Activated naive CD4-positive, alpha-beta T cell treated with anti-CD3 and anti-CD28 coated beads for 36 hours (primary cell): Measurements from ENCODE around the gene ABCB8. TPM values are rescaled to one million over a fixed set of nuclear protein-coding genes. Genes with fewer than 3 reads are reported as not detected.

ENCODE experiments used
- CTCF ChIA-PET: fragments of 350-600 bp; sonication (Branson Sonifier 250); formaldehyde crosslinking; loops from one replicate; lab custom pipeline; 2021; ENCODE audit warnings: antibody characterized with exemption; lab: Charles Lee
- DNase-seq: peaks from one replicate; pipeline ENCODE4 v3.0.0-alpha.2; 2020
- H3K27ac Mint-ChIP-seq: one replicate; pipeline ENCODE4 v1.8.0; 2021; ENCODE audit warnings: mild to moderate bottlenecking, mixed read lengths
- H3K27me3 Mint-ChIP-seq: one replicate; pipeline ENCODE4 v1.8.0; 2021; ENCODE audit warnings: low read depth, mixed read lengths
- H3K36me3 Mint-ChIP-seq: one replicate; pipeline ENCODE4 v1.8.0; 2021; ENCODE audit warnings: low read depth, mixed read lengths
- H3K4me1 Mint-ChIP-seq: one replicate; pipeline ENCODE4 v1.8.0; 2021; ENCODE audit warnings: low read depth, mixed read lengths
- H3K4me3 Mint-ChIP-seq: one replicate; pipeline ENCODE4 v1.8.0; 2021; ENCODE audit warnings: mild to moderate bottlenecking, moderate library complexity, mixed read lengths
- H3K9me3 Mint-ChIP-seq: one replicate; pipeline ENCODE4 v1.8.0; 2021; ENCODE audit warnings: mixed read lengths
- intact Hi-C: fragments of 100-400 bp; cut with micrococcal nuclease; formaldehyde crosslinking; loops from one replicate; pipeline ENCODE4 v1.15.1; 2023
- total RNA-seq, 2 experiments: library from RNA; stranded (reverse); gene quantifications; one replicate each; pipeline ENCODE4 v1.2.3, GENCODE V29; 2021

The ABCB8 gene
- total RNA-seq, result 10 to 100 TPM; 41.3 to 47.8 TPM

GRCh38 chr7:151028131-151028947, at the start of gene ABCB8:
Gene ABCB8 (plus strand): TSS chr7:151028450. CDS start chr7:151028516, 66 bp downstream.
- peaks cover 5% of the 10 kb centered on the region for H3K36me3 Mint-ChIP-seq
- DNase-seq, result peak; percentile 100
- CTCF ChIA-PET, result interaction anchor here (0.6 to 2.7 kb wide), 5 partner anchors 10 to 270 kb away, joined by 3 to 12 read pairs (median 8); no protein-coding TSS in a partner anchor
- H3K27me3 Mint-ChIP-seq, result no peaks in the 10 kb centered on the region
- peak within 1 kb of the TSS; percentile 90 for H3K27ac Mint-ChIP-seq
- no peaks in the 10 kb centered on the region for H3K9me3 Mint-ChIP-seq
- peaks cover 20% of the 10 kb centered on the region for H3K4me1 Mint-ChIP-seq
- peak within 1 kb of the TSS; percentile 91 for H3K4me3 Mint-ChIP-seq
- intact Hi-C loops, result loop anchor here (1.0 to 2.0 kb wide), 4 partner anchors 30 to 198 kb away; partner anchors contain the start of genes ABCF2 and FASTK

- CTCF ChIA-PET, result interaction anchor here (0.9 to 2.9 kb wide), 5 partner anchors 10 to 39 kb away, joined by 3 to 15 read pairs (median 5); no protein-coding TSS in a partner anchor
- Mint-ChIP-seq H3K36me3 (no peaks in the 10 kb centered on the region), H3K27me3 (peaks cover 46% of the 10 kb centered on the region), H3K9me3 (no peaks in the 10 kb centered on the region), H3K27ac (no peak overlapping the region), H3K4me3 (no peak overlapping the region), H3K4me1 (peaks cover 20% of the 10 kb centered on the region)
- no peak for DNase-seq
- intact Hi-C loops, result no loop called here
Observed at GRCh38 chr7:150979713-150980390, 48.4 kb upstream of the ABCB8 start.

GRCh38 chr7:150980663-150981062, 47.6 kb upstream of the ABCB8 start:
- H3K36me3 Mint-ChIP-seq, result no peaks in the 10 kb centered on the region
- peaks cover 16% of the 10 kb centered on the region for H3K4me1 Mint-ChIP-seq
- CTCF ChIA-PET, result interaction anchor here (0.9 to 2.9 kb wide), 6 partner anchors 10 to 38 kb away, joined by 3 to 15 read pairs (median 4); no protein-coding TSS in a partner anchor
- H3K9me3 Mint-ChIP-seq, result no peaks in the 10 kb centered on the region
- H3K27ac Mint-ChIP-seq, result no peak overlapping the region
- intact Hi-C loops, result no loop called here
- no peak for DNase-seq
- H3K4me3 Mint-ChIP-seq, result no peak overlapping the region
- H3K27me3 Mint-ChIP-seq, result peaks cover 42% of the 10 kb centered on the region

- DNase-seq, result no peak
- CTCF ChIA-PET, result interaction anchor here (4.5 kb wide), 1 partner anchor 7 kb away, joined by 29 read pairs; no protein-coding TSS in a partner anchor
- no peaks in the 10 kb centered on the region for H3K9me3 Mint-ChIP-seq
- no peaks in the 10 kb centered on the region for H3K36me3 Mint-ChIP-seq
- H3K27me3 Mint-ChIP-seq, result peaks cover 41% of the 10 kb centered on the region
- intact Hi-C loops, result no loop called here
- peaks cover 21% of the 10 kb centered on the region for H3K4me1 Mint-ChIP-seq
- H3K4me3 Mint-ChIP-seq, result no peak overlapping the region
- H3K27ac Mint-ChIP-seq, result no peak overlapping the region
Observed at GRCh38 chr7:150981644-150982043, 46.6 kb upstream of the ABCB8 start.

- Mint-ChIP-seq H3K27me3 (peaks cover 34% of the 10 kb centered on the region), H3K4me3 (no peak overlapping the region), H3K4me1 (peaks cover 14% of the 10 kb centered on the region), H3K27ac (no peak overlapping the region), H3K36me3 (no peaks in the 10 kb centered on the region), H3K9me3 (no peaks in the 10 kb centered on the region)
- intact Hi-C loops, result no loop called here
- CTCF ChIA-PET, result interaction anchor here (4.5 kb wide), 1 partner anchor 8 kb away, joined by 29 read pairs; no protein-coding TSS in a partner anchor
- no peak for DNase-seq
Observed at GRCh38 chr7:150982351-150982750, 45.9 kb upstream of the ABCB8 start.

- no peaks in the 10 kb centered on the region for H3K9me3 Mint-ChIP-seq
- peaks cover 20% of the 10 kb centered on the region for H3K4me1 Mint-ChIP-seq
- DNase-seq, result peak; percentile 58
- H3K4me3 Mint-ChIP-seq, result no peak overlapping the region
- H3K36me3 Mint-ChIP-seq, result no peaks in the 10 kb centered on the region
- intact Hi-C loops, result no loop called here
- H3K27ac Mint-ChIP-seq, result no peak overlapping the region
- H3K27me3 Mint-ChIP-seq, result peaks cover 27% of the 10 kb centered on the region
- CTCF ChIA-PET, result interaction anchor here (0.9 to 5.1 kb wide), 14 partner anchors 10 to 200 kb away, joined by 3 to 74 read pairs (median 5); no protein-coding TSS in a partner anchor
Observed at GRCh38 chr7:150983893-150984368, 44.3 kb upstream of the ABCB8 start.

- peaks cover 10% of the 10 kb centered on the region for H3K27me3 Mint-ChIP-seq
- intact Hi-C loops, result loop anchor here (1.0 to 5.0 kb wide), 4 partner anchors 11 to 126 kb away; no protein-coding TSS in a partner anchor
Observed at GRCh38 chr7:150986099-150986512, 42.1 kb upstream of the ABCB8 start.

GRCh38 chr7:150986556-150986955, 41.7 kb upstream of the ABCB8 start:
- Mint-ChIP-seq H3K9me3 (peaks cover 22% of the 10 kb centered on the region), H3K4me1 (peaks cover 23% of the 10 kb centered on the region), H3K27me3 (peaks cover 5% of the 10 kb centered on the region), H3K27ac (no peak overlapping the region), H3K4me3 (no peak overlapping the region), H3K36me3 (no peaks in the 10 kb centered on the region)
- intact Hi-C loops, result loop anchor here (1.0 to 5.0 kb wide), 4 partner anchors 11 to 126 kb away; no protein-coding TSS in a partner anchor
- CTCF ChIA-PET, result interaction anchor here (0.6 to 5.1 kb wide), 13 partner anchors 8 to 198 kb away, joined by 3 to 74 read pairs (median 4); no protein-coding TSS in a partner anchor
- no peak for DNase-seq

More at GRCh38 chr7:150986099-150986512, 42.1 kb upstream of the ABCB8 start:
- Mint-ChIP-seq H3K4me3 (no peak overlapping the region), H3K9me3 (peaks cover 18% of the 10 kb centered on the region), H3K36me3 (no peaks in the 10 kb centered on the region), H3K4me1 (peaks cover 23% of the 10 kb centered on the region), H3K27ac (no peak overlapping the region)
- peak; percentile 69 for DNase-seq
- CTCF ChIA-PET, result interaction anchor here (0.6 to 5.1 kb wide), 21 partner anchors 8 to 621 kb away, joined by 3 to 74 read pairs (median 4); no protein-coding TSS in a partner anchor

GRCh38 chr7:150988230-150989226, 39.7 kb upstream of the ABCB8 start:
- no peaks in the 10 kb centered on the region for H3K36me3 Mint-ChIP-seq
- no peak overlapping the region for H3K27ac Mint-ChIP-seq
- no peaks in the 10 kb centered on the region for H3K27me3 Mint-ChIP-seq
- intact Hi-C loops, result loop anchor here (1.0 to 5.0 kb wide), 3 partner anchors 112 to 210 kb away; no protein-coding TSS in a partner anchor
- H3K9me3 Mint-ChIP-seq, result peaks cover 22% of the 10 kb centered on the region
- CTCF ChIA-PET, result interaction anchor here (0.5 to 5.1 kb wide), 18 partner anchors 11 to 271 kb away, joined by 3 to 21 read pairs (median 4); no protein-coding TSS in a partner anchor
- H3K4me1 Mint-ChIP-seq, result peaks cover 25% of the 10 kb centered on the region
- no peak overlapping the region for H3K4me3 Mint-ChIP-seq
- peak; percentile 77 for DNase-seq

GRCh38 chr7:150989456-150989855, 38.8 kb upstream of the ABCB8 start:
- no peaks in the 10 kb centered on the region for H3K27me3 Mint-ChIP-seq
- peaks cover 30% of the 10 kb centered on the region for H3K4me1 Mint-ChIP-seq
- no peak overlapping the region for H3K27ac Mint-ChIP-seq
- intact Hi-C loops, result loop anchor here (2.0 to 5.0 kb wide), 2 partner anchors 113 to 123 kb away; no protein-coding TSS in a partner anchor
- peaks cover 22% of the 10 kb centered on the region for H3K9me3 Mint-ChIP-seq
- CTCF ChIA-PET, result interaction anchor here (0.5 to 5.1 kb wide), 15 partner anchors 11 to 105 kb away, joined by 3 to 21 read pairs (median 4); no protein-coding TSS in a partner anchor
- no peaks in the 10 kb centered on the region for H3K36me3 Mint-ChIP-seq
- no peak for DNase-seq
- no peak overlapping the region for H3K4me3 Mint-ChIP-seq
